OCI-M2 (cell line): ENCODE data around the gene MED13L.

Experiments used
- DNase-seq: peaks from one replicate; lab custom pipeline; 2025; ENCODE audit not compliant: unreplicated experiment; lab: John Stamatoyannopoulos, UW

Gene MED13L

DNA sequence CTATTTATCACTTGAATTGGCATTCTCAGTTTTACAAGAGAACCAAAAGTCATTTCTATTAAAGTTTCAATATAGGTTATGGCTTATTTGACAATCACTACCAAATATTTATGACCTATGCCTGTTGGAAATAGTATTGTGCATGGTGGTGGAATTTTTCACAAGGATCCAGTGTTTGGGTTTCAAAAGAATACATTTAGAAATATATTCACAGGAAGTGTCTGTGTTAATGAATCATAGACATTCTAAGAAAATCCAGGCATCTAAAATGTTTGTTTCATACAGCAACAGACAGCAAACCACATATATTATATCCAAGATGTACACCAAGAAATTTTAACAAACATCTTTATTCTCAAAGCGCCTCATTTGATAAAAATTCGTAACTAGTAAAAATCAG lies 92.7 kb downstream of the MED13L start:
- no peak for DNase-seq

DNA sequence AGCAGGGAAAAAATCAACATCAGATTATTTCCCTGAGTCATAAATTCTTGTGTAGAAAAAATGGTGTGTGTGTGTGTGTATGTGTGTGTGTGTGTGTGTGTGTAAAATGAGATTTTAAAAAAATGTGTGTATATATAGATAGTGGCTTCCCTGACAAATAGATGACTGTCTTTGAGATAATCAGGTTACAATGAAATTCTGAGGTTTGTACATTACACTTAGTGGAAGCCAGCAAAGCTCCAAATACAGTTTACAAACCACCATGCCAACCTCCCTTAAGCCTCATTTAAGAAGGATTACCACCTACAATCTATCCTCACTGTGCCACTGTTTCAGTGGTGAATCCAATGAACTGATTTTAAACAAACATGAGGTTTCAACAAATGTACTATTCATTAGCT lies 93.8 kb downstream of the MED13L start:
- DNase-seq, result no peak

- no peak for DNase-seq
These were observed 95.0 kb downstream of the MED13L start for GRCh38 chr12:116182359-116183063.

- no peak for DNase-seq
These were observed 97.0 kb downstream of the MED13L start for GRCh38 chr12:116180448-116180847.

- no peak for DNase-seq
These were observed 98.1 kb downstream of the MED13L start for GRCh38 chr12:116179384-116179783.

DNA sequence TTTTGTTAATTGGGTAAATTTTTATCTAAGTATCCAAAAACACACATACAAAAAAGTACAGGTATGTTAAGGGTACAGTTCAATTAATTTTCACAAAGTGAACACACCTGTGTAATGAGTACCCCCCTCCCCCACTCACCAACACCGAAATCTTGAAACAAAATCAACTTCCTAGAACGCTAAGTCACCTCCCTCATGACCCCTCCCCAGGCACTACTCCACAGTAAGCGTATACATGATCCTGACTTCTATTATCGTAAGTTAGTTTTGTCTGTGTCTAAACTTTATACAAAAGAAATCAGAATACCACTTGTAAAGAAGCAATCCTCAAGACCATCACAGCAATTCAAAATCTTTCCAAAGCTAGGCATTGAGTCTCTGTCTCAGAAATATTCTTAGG lies 100.5 kb downstream of the MED13L start:
- DNase-seq, result no peak

DNA sequence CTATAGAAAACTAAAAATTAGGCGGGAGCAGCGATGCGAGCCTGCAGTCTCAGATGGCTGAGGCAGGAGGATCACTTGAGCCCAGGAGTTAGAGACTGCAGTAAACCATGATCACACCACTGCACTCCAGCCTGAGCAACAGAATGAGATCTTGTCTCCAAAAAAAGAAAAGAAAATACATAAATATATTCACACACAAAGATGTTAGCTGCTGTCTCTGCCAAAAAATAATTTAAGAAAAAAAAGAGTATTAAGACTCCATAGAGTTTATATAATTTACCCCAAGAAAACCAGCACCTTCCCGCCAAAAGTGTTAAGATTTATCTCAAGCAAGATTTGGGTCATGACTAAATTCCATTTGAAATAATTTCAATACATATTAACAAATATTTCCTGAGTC lies 102.6 kb downstream of the MED13L start:
- DNase-seq, result no peak

- no peak for DNase-seq
These were observed 103.5 kb downstream of the MED13L start for GRCh38 chr12:116174006-116174405.

- no peak for DNase-seq
These were observed 105.2 kb downstream of the MED13L start for GRCh38 chr12:116172224-116172849.

DNA sequence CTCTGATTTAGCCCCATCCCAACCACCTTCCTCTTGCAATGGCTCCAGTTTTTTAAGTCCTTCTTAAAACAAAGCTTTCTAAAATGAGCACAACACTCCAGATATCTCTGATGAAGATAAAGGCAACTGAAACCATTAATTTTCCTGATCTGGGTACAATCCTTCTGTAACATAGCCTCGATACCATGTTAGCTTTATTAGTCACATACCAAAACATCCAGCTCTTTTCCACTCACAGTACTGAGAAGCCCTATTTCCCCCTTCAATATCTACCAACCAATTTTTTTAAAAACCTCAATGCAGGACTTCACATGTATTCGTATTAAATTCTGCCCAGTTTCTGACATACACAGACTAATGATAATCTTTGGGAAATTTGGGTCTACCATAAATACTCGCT lies 105.9 kb downstream of the MED13L start:
- DNase-seq, result no peak

- no peak for DNase-seq
These were observed 108.4 kb downstream of the MED13L start for GRCh38 chr12:116169071-116169470.

DNA sequence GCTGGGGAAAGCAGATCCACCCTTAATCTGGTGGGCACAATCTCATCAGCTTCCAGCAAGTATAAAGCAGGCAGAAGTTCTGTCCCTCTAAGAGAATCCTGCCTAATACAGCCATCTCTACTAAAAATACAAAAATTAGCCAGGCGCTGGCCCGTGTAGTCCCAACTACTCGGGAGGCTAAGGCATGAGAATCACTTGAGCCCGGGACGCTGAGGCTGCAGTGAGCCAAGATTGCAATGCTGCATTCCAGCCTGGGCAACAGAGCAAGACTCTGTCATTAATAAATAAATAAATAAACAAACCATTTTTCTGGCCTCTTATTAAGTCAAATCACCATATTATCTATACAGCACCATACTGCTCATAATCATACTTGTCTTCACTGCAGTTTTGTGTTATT lies 111.2 kb downstream of the MED13L start:
- no peak for DNase-seq

DNA sequence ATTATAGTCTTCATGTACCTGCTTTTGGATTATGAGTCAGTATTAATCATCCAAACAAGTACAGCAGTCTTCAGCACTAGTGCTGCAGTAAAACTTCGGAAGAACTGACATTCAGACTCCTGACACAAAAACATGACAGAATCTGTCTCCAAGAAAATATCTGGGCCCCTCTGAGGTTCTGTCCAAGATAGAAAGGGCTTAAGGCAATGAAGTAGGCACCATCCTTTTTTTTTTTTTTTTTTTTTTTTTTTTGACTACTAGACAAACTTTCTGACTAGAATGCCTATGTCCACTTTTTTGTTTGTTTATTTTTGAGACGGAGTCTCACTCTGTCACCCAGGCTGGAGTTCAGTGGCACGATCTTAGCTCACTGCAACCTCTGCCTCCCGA lies 112.5 kb downstream of the MED13L start:
- DNase-seq, result no peak

- peak; percentile 2 for DNase-seq
These were observed 113.0 kb downstream of the MED13L start for GRCh38 chr12:116164250-116165035.

- DNase-seq, result no peak
These were observed 115.4 kb downstream of the MED13L start for GRCh38 chr12:116162071-116162470.

DNA sequence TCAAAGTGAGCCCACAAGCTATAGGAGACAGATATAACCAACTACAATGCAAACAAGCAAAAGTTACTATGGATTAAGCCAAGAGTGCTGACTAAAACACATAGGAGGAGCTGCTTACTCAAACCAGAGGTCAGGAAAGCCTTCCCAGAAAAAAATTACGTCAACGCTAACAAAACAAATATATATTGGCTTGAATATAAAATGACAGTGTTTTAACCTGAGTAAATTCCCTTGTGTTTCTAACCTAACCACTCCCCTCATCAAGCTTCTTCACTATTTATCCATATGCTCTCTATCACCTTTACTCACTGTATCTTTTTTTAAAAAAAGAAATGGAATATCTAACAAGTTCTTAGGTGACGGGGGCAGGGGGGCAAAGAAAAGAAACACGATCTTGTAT lies 115.9 kb downstream of the MED13L start:
- DNase-seq, result no peak

- DNase-seq, result no peak
These were observed 116.5 kb downstream of the MED13L start for GRCh38 chr12:116160883-116161458.

GRCh38 chr12:116160231-116160630 lies 117.3 kb downstream of the MED13L start:
- no peak for DNase-seq

- no peak for DNase-seq
These were observed 117.8 kb downstream of the MED13L start for GRCh38 chr12:116159593-116160200.

GRCh38 chr12:116159175-116159574 lies 118.3 kb downstream of the MED13L start:
- DNase-seq, result no peak

DNA sequence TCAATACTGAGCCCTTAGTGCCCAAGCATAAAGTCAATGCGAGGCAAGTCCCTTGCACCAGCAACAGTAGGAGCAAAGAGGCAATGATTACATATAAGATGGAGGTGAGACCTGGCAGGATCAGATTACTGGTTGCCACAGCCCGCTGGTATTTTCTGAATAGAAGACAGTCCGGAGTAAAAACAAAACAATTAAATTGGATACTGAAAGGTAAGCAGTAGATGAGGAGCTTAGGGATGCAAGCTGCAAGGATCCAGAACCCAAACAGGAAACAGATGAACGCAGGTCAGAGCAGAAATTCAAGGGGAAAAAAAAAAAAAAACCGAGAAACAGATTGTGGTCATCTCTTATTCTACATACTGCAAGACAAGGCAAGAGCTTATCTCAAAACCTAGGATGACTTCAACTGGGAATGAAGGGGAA lies 119.6 kb downstream of the MED13L start:
- no peak for DNase-seq
